ENCODE data around the gene COMP. TPM values are rescaled to one million over a fixed set of nuclear protein-coding genes. Genes with fewer than 3 reads are reported as not detected.

The COMP gene
- total and polyA plus RNA-seq, 10 donors = 0.04 to 1.0 (median 0.13) TPM; not detected in 7

DNA sequence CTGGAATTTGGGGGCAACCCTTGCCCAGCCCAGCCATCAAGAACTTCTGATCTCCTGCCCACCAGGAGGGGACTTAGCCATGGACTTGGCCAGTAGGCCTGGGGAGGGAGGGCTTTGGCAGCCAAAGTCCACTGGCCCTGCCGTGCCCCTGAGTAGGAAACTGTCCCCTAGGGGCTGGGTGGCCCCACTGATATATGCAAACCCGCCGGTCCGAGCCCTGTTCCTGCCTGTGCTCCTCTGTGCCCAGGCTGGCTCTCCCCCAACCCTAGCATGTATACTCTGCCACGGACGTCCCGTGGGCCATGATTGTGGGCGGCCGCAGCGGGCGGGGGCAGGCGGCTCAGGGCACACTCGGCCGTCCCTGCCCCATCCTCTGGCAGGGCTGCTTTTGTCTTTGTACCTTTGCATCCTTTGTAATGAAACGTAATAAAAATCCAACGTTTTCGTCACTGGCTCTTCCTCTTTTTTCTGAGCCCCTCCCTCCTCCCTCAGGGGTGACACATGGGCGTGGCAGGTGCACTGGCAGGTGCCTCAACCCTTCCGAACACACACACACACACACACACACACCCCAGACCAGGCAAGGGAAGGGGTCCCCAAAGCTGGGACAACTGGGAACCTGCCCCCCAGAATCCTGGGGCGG lies 9.1 kb downstream of the COMP start:
- intact Hi-C loops (cut with DNase I; ENCODE audit: low total_unique reads) = no loop called here
- WGBS, 5 donors = 67 to 74% (median 70%) methylated on average over 16 to 20 of the region's 20 CpGs
- peaks cover 0 to 9% (median 0%) of the 10 kb centered on the region in 6 donors for H3K36me3 ChIP-seq
- TF ChIP-seq POLR2A (IDR thresholded peaks at IDR 0.05) (no peak), CTCF (IDR thresholded peaks at IDR 0.05 in 8 of 11, conservative IDR thresholded peaks at IDR 0.05 in 3 of 11) (no peak), POLR2AphosphoS5 (IDR thresholded peaks at IDR 0.05) (no peak)
- peaks cover 0 to 90% (median 30%) of the 10 kb centered on the region in 7 donors for H3K27me3 ChIP-seq (replicated peaks in 1 of 7)
- DNase-seq = no peak
- H3K9me3 ChIP-seq = no peaks in the 10 kb centered on the region
- no peak overlapping the region for H3K4me3 ChIP-seq
- peaks cover 0 to 27% (median 12%) of the 10 kb centered on the region in 6 donors for H3K4me1 ChIP-seq
- no peak overlapping the region for H3K27ac ChIP-seq

GRCh38 chr19:18781047-18781600 lies 10.0 kb downstream of the COMP start:
- Histone ChIP-seq H3K9me3 (no peaks in the 10 kb centered on the region), H3K4me3 (no peak overlapping the region), H3K4me1 (peaks cover 0 to 26% (median 11%) of the 10 kb centered on the region in 6 donors), H3K36me3 (peaks cover 0 to 9% (median 0%) of the 10 kb centered on the region in 6 donors), H3K27me3 (replicated peaks in 1 of 7) (peaks cover 0 to 82% (median 21%) of the 10 kb centered on the region in 7 donors), H3K27ac (no peak overlapping the region)
- DNase-seq = no peak
- intact Hi-C loops (cut with DNase I; ENCODE audit: low total_unique reads) = no loop called here
- WGBS, 5 donors = 88 to 96% (median 90%) methylated on average over 13 to 14 of the region's 14 CpGs
- TF ChIP-seq POLR2AphosphoS5 (IDR thresholded peaks at IDR 0.05) (no peak), POLR2A (IDR thresholded peaks at IDR 0.05) (no peak), CTCF (IDR thresholded peaks at IDR 0.05 in 8 of 11, conservative IDR thresholded peaks at IDR 0.05 in 3 of 11) (no peak)

DNA sequence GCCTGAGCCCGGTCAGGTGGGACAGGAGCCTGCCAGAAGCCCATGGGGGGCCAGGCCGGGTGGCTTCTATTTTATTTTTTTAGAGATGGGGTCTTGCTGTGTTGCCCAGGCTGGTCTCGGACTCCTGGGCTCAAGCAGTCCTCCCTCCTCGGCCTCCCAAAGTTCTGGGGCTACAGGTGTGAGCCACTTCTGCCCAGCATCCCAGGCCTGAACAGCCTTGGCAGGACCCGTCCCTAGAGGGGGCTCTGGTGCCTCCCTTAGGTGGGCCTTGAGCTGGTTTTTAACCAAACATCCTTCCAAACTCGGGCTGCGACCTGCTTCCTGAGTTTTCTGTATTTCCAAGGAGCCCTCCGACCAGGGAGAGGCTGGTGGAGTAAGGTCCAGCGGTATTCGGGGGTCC lies 10.5 kb downstream of the COMP start:
- peaks cover 0 to 14% (median 0%) of the 10 kb centered on the region in 6 donors for H3K36me3 ChIP-seq
- peaks cover 0 to 77% (median 16%) of the 10 kb centered on the region in 7 donors for H3K27me3 ChIP-seq (replicated peaks in 1 of 7)
- TF ChIP-seq POLR2A (IDR thresholded peaks at IDR 0.05) (no peak), POLR2AphosphoS5 (IDR thresholded peaks at IDR 0.05) (no peak), CTCF (IDR thresholded peaks at IDR 0.05 in 8 of 11, conservative IDR thresholded peaks at IDR 0.05 in 3 of 11) (no peak)
- H3K4me3 ChIP-seq = no peak overlapping the region
- H3K4me1 ChIP-seq = peaks cover 0 to 21% (median 6%) of the 10 kb centered on the region in 6 donors
- no peak for DNase-seq
- WGBS, 5 donors = 73 to 80% (median 77%) methylated on average over 9 to 10 of the region's 10 CpGs
- no peaks in the 10 kb centered on the region for H3K9me3 ChIP-seq
- intact Hi-C loops (cut with DNase I; ENCODE audit: low total_unique reads) = no loop called here
- H3K27ac ChIP-seq = no peak overlapping the region

DNA sequence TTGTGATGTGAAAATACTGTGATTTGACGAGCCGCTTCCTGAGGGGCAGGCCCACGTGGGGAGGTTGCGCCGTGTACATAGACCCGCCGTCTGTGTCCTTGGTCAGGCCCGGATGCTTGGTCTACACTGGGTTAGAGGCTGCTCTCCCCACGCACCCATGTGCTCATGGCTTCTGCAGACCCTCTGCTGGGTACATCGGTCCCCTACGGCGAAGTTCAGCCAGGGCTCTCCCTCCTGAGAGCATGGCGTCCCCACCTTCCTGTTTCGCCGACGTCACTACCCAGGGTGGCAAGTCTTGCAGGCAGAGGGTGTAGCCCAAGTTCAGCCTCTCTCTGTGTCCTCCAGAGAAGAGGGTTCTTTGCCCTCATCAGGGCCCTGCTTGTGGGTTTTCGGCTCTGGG lies 11.0 kb downstream of the COMP start:
- no peak for DNase-seq
- intact Hi-C loops (cut with DNase I; ENCODE audit: low total_unique reads) = no loop called here
- peaks cover 0 to 17% (median 0%) of the 10 kb centered on the region in 6 donors for H3K36me3 ChIP-seq
- H3K9me3 ChIP-seq = no peaks in the 10 kb centered on the region
- no peak overlapping the region for H3K4me3 ChIP-seq
- no peak overlapping the region for H3K27ac ChIP-seq
- 80 to 88% (median 84%) methylated on average over 15 to 17 of the region's 17 CpGs for WGBS, 5 donors
- H3K27me3 ChIP-seq (replicated peaks in 1 of 7) = peaks cover 0 to 71% (median 10%) of the 10 kb centered on the region in 7 donors
- peaks cover 0 to 16% (median 1%) of the 10 kb centered on the region in 6 donors for H3K4me1 ChIP-seq
- no peak for TF ChIP-seq POLR2A (IDR thresholded peaks at IDR 0.05)
- TF ChIP-seq POLR2AphosphoS5 (IDR thresholded peaks at IDR 0.05) = peak in 1 of 3 donors; percentile 32
- no peak for TF ChIP-seq CTCF (IDR thresholded peaks at IDR 0.05 in 8 of 11, conservative IDR thresholded peaks at IDR 0.05 in 3 of 11)
